ENCODE measurements around the gene ELL.
"Not testable (repeated sequence)": the region's sequence is repeated elsewhere in the genome, so short reads cannot be mapped to it uniquely, and the experiment has no call there.

Gene ELL

GRCh38 chr19:18529782-18530181, 7.9 kb upstream of the ELL start:
- no peak for TF ChIP-seq CTCF (IDR thresholded peaks at IDR 0.05; ENCODE audit: extremely low read depth, missing control alignments)

GRCh38 chr19:18526316-18526715, 4.4 kb upstream of the ELL start:
- no peak for TF ChIP-seq CTCF (IDR thresholded peaks at IDR 0.05; ENCODE audit: extremely low read depth, missing control alignments)

More at GRCh38 chr19:18529782-18530181, 7.9 kb upstream of the ELL start:
- no peak for DNase-seq (ENCODE audit: low spot score)

GRCh38 chr19:18523841-18524240, 2.0 kb upstream of the ELL start:
- no peak for DNase-seq (ENCODE audit: low spot score)
- no peak for TF ChIP-seq CTCF (IDR thresholded peaks at IDR 0.05; ENCODE audit: extremely low read depth, missing control alignments)

More at GRCh38 chr19:18526316-18526715, 4.4 kb upstream of the ELL start:
- no peak for DNase-seq (ENCODE audit: low spot score)

- DNase-seq (ENCODE audit: low spot score): not testable (repeated sequence)
These were observed 1.1 kb upstream of the ELL start for GRCh38 chr19:18522862-18523440.

DNA sequence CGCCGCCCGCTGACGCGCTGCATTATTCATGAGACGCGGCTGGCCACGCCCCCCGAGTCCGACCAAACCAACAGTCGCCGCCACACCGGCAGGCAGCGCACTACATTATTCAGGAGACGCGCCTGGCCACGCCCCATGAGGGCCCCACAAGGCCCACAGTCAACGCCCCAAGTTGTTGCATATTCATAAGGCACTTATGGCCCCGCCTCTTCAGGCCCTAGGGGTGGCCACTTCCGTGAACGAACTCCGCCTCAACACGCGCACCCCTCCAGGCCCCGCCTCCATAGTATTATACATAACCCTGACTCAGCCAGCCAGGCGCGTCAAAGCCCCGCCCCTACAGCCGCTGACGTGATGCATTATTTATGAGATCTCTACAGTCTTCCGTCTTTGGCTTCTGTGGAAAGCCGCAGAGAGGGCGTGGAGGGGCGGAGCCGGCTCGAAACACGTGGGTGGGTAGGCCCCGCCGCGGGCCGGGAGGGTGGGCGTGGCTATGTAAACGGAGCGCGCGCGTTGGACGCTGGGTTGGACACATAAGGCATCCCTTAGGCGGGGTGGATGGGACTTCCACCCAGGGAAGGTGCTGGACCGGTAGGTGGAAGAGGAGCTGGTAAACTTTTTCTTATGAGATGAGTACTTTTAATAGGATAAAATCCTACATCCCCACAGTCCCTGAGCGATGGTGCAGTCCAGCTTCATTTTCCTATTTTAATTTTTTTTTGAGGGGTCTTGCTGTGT, 423 bp upstream of the ELL start:
- TF ChIP-seq CTCF (IDR thresholded peaks at IDR 0.05; ENCODE audit: extremely low read depth, missing control alignments): no peak
- peak; percentile 97 for DNase-seq (ENCODE audit: low spot score)

DNA sequence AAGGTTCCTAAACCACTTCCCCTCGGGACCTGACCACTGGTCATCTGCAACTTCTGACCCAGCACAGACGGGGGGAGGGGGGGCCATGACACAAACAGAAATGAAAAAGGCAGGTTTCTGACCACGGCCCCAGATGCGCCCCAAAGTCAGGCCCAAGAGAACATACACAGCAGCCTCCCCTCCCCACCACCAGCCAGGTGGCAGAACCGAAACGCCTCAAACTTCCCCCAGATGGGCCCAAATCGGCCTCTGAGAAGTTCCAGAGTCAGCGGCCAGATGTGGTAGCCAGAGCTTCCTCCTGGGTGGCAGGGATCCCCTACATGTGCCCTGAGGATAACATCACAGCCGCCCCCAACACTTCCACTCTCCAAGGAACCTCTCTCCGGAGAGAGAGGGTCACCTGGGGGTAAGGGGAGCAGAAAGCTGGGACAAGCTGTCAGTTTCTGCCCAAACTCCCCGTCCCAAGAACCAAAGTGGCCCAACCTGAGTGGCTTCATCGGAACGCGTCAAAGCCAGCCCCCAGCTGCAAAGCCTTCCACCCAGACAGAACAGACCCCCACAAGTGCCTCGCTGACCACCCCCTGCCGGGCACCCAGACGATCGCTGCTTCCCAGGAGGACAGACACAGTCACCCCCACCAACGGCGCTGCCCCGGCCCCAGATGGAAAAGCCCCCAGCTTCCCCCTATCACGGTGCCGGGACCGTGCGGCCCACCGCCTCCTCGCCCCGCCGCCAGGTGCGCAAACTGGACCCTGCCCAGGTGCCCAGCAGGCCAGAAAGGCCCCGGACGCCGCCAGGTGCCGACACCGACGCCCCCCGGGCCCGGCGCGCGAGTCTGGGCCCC, 800 bp downstream of the ELL start:
- peak; percentile 46 for DNase-seq (ENCODE audit: low spot score)

More for the DNA sequence above, 800 bp downstream of the ELL start:
- TF ChIP-seq CTCF (IDR thresholded peaks at IDR 0.05; ENCODE audit: extremely low read depth, missing control alignments): no peak

All from GM20000 (cell line).